LHCN-M2 (cell line): ENCODE results near the gene SLC46A3. TPM values are rescaled to one million over a fixed set of nuclear protein-coding genes. Genes with fewer than 3 reads are reported as not detected.

Experiments used
- DNase-seq: peaks from one replicate; pipeline ENCODE4 v3.0.0-alpha.2; 2012; ENCODE audit warnings: low read depth
- total RNA-seq: library from RNA; depleted of rRNA; stranded (reverse); fragments of >200 nt; gene quantifications from 2 replicates; pipeline ENCODE4 v1.2.3, GENCODE V29; 2014

The SLC46A3 gene
- total RNA-seq, 1 experiment from 2014 or later: 7.9 TPM

DNA sequence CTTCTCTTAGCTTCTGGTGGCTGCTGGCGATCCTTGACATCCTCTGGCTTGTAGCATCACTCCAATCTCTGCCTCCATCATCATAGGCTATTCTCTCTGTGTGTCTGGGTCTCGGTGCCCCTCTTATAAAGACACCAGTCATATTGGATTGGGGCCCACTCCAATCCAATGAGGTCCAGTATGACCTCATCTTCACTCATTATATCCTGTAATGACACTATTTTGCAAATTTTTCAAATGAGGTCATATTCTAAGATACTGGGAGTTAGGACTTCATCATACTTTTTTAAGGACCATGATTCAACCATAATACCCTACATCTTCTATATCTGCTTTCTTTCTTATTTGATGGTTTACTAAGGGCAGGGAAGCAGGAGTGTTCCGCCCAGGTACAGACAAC lies 12.0 kb upstream of the SLC46A3 start:
- no peak for DNase-seq

DNA sequence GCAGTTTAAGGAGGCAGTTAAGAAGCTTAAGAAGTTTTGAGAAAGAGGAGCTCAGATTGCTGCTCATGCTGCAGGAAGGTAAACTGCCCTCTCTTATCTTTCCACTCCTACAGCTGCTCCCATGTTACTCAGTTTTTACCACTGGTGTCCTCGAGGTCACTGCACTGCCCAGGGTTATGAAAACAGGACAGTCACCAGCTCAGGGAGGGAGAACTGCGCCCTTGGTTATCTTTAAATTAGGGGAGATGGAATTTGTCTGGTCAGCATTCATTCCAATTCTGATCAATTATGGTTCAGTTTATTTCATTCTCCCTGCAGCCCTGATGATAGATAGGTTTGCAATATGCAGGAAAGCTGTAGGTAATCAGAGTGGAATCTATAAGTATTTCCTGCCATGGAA lies 10.8 kb upstream of the SLC46A3 start:
- no peak for DNase-seq

DNA sequence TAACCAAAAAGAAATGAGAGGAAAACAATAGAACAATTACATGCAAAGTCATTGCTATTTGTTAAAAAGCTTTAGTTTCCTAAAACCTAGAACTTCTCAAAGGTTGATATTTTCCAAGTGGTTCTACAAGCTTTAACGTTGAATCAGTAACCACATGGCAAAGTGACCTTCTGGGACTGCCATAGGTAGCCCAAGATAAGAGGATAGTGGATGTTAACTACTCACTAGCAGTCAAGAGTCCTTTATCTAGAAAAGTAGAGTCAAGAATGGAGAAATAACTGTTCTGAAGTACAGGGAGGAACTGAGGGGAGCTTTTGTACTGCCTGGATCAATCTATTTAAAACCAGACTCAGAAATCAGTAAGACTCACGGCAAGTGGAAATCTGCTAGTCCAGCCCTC lies 9.9 kb upstream of the SLC46A3 start:
- no peak for DNase-seq

DNA sequence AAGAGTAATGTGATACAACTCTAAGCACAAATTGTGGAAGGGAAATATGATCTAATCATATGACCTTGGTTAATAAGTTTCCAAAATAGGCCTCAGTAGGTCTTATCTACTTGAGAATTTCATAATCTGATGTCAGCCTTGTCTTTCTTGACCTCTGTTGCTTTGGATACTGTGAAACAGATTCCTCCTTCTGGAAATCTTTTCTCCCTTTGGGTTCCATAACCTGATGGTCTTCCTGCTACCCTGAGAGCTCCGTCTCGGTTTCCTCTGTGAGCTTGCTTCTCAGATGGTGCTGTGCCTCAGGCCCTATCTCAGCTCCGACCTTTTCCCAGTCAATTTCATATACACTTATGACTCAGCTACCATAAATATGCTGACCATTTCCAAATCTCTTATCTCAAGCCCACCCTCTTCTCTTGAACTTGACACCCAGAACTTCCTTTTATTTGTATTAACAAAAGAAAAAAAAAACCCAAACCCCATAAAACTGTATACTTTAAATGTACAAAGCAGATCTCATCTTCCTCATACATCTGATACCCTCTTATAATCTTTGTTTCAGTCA lies 6.4 kb upstream of the SLC46A3 start:
- no peak for DNase-seq

DNA sequence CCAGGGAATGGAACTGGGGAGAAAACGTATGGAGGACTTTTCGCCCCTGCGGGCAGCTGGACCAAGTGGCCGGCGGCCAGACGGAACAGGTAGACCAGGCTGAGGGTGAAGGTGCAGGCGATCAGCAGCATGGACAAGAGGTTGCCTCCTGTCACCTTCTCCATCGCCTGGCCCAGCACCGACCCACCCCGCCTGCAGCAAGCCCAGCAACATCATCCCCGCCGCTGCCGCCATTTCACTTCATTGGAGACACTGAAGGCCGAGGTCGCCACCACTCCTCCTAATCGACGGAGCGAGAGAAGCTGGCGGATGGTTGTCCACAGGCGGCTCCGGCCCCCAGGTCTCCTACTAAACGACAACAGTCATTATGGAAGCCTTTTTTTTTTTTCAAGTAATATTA lies 5.0 kb upstream of the SLC46A3 start:
- DNase-seq: no peak

DNA sequence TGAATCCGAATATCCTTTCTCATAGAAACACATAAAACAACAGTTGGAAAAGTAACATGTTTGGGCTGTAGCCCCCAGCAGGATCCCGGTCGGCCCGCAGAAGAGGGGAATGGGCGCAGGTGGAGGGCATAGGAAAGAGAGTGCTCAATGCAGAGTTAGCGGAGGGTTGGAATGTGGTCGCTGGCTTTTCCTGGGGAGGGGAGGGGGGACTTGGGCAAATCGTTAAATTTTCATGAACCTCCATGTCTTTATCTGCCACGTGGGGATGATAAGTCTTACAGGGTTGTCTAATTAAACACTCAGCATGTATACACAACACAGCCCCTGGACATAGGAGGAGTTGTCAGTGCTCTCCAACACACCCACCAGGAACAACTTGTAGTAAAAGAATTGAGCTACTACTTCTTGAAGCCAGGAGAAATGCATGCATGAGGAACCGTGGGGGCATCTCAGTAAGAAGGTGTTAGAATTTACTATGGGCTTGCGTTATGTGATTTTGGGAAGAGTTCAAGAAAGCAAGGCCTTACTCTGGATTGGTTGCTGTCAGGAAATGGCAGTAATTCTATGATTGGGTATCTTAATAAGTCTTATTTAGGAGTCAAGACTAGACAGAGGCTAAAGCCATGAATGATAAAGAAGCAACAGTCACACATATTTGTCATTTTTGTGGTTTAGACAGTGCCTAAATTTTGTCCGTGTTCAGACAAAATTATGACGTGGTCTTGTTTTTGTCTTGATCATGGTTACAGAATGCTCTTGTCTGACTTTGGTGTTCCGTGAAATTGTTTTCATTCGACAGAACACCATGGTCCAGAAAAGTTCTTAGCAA lies 671 bp upstream of the SLC46A3 start:
- peak; percentile 84 for DNase-seq

GRCh38 chr13:28718196-28718542 lies 601 bp downstream of the SLC46A3 start:
- no peak for DNase-seq

- no peak for DNase-seq
Observed at GRCh38 chr13:28717170-28717569, 1.6 kb downstream of the SLC46A3 start.

DNA sequence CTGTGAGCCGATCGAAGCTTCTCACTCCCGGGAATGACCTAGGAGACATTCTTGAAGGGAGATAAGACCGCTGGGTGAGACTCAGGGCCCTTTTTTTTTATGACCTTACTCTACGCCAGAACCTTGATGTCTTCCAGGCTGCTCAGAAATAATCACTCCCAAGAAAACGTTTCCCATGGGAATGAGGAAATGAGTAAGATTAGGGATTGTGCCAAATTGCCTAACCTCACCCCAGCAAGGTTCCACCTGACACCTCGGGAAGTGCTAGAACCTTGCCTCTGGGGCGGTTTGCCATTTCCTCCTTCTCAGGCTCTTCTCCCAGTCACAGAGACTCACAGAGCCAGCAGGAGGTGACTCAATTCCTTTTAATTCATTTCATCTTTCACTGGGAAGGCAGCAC lies 2.3 kb downstream of the SLC46A3 start:
- DNase-seq: peak; percentile 72

DNA sequence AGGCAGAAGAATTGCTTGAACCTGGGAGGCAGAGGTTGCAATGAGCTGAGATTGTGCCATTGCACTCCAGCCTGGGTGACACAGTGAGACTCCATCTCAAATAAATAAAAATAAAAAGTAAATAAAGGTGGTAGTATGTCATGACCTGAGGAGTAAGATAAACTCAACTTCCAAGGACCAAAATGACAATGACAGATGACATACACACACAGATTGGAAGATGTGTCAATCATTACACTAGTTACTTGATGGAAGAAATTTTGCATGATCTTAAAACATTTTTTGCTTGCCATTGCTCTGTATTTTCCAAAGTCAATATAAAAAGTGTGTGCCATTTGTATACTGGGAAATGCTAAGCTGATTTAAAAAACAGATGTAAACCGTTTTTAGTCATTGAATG lies 4.1 kb downstream of the SLC46A3 start:
- DNase-seq: no peak

- no peak for DNase-seq
Observed at GRCh38 chr13:28710161-28710560, 8.6 kb downstream of the SLC46A3 start.

DNA sequence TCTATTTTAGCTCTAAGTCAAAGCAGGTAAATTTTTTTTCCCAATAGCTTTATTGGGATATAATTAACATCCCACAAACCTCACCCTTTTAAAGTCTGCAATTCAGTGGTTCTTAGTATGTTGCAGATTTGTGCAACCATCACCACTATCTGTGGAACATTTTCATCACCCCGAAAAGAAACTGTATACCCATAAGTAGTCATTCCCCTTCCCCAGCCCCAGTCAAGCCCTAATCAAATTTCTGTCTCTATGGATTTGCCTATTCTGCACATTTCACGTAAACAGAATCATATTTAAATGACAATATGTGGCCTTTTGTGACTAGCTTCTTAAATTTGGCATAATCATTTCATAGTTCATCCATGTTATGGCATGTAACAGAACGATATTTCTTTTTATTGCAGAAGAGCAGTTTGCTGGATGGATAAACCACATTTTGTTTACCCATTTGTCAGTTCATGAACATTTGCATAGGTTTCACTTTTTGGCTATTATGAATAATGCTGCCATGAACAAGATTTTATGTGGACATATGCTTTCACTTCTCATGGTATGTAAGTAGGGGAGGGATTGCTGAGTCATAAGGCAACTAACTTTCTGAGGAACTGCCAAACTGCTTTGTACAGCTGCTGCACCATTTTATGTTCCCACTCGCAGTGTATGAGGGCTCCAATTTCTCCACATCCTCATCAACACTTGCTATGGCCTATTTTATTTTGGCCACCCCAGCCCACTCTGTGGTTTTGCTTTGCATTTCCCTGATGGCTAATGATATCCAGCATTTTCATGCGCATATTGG lies 10.9 kb downstream of the SLC46A3 start:
- peak; percentile 90 for DNase-seq

DNA sequence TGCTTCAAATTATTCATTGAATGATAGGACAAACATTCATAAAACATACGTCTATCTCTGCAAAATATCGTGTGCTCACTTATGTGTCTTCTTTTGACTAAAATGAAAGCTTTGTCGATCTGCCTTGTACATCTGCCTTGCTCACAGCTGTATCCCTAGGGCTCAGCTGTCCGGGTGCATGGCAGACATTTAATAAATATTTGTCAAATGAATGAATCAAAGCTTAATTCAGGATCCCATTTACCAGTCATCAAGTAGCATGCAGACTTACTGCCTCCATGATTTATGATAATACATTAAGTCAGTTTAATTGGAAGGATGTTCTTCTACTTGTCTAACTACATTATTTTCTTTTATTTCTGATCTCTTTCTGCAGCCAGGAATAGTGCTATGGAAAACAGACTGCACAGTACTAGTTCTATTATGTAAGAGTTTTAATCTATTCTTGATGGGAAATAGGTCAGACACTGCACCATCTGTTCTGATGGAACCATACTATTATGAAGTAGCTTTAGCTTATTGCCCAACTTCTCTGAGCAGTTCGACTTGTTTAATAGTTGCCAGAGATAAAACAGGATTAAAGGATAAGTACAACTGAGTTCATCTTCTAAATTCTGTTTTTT lies 13.2 kb downstream of the SLC46A3 start:
- peak; percentile 56 for DNase-seq

- no peak for DNase-seq
Observed at GRCh38 chr13:28704919-28705318, 13.9 kb downstream of the SLC46A3 start.

DNA sequence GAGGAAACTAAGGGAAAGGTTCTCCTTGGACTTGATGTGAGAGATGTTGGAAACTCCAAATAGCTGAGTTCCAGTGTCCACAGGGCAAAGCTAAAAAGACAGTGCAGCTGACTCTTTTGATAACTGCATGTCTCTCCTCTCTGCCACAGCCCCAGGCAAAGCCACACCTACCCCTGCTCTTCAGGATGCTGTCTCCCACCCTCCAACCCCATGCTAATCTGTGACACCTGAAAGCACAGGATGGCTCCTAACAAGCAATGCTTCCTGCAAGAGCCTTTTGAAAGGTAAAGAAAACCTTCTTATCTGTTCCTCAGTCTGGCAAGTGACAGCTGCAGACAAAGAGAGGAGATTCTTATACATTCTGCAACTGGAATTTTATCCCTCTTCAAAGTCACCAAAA lies 14.5 kb downstream of the SLC46A3 start:
- peak; percentile 29 for DNase-seq

DNA sequence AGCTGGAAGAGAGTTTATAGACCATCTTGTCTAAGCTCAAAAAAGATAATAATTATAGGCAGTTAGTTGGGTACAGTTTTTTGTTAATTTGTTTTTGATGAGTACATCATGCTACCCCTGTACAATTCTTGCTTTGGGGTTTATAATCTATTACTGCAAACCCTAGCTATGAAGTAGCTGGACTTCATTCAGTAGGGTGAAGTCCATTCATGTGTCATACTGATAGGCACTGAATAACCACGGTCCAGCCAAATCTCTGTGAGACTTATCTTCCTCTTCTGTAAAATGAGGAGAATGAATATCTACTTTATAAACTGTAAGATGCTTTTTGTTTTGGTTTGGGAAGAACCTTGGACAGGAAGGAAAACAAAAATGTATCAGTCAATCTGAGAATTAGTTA lies 19.5 kb downstream of the SLC46A3 start:
- no peak for DNase-seq

- no peak for DNase-seq
Observed at GRCh38 chr13:28697441-28697840, 21.3 kb downstream of the SLC46A3 start.

- peak; percentile 54 for DNase-seq
Observed at GRCh38 chr13:28693605-28694491, 24.9 kb downstream of the SLC46A3 start.

DNA sequence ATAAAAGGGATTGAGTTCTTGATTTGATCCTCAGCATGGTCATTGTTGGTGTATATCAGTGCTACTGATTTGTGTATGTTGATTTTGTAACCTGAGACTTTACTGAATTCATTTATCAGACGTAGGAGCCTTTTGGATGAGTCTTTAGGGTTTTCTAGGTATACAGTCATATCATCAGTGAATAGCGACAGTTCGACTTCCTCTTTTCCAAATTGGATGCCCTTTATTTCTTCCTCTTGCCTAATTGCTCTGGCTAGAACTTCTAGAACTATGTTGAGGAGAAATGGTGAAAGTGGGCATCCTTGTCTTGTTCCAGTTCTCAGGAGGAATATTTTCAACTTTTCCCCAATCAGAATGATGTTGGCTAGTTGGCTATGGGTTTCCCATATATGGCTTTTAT lies 32.9 kb downstream of the SLC46A3 start:
- DNase-seq: no peak

DNA sequence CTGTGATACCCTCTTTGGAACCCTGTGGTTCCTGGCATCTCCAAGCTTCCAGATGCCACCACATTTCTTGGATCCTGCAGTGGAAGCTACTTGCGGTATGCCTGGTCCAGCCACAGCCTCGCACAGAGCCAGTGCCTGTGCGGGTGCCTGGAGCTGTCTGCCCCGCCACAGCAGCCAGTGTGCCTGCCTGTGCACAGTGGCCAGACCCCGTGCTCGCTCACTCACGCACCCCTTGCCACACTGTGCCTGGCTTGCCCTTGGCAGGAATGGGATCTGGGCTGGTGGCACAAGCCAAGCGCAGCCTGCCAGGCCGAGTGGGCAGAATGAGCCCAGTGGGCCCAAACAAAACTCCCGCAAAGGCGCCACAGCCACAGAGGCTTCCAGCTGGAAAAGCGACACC lies 33.7 kb downstream of the SLC46A3 start:
- DNase-seq: no peak

- DNase-seq: no peak
Observed at GRCh38 chr13:28684257-28684656, 34.5 kb downstream of the SLC46A3 start.
